NCI-H146 treated with DMSO at 0.1 percent for 48 hours (cell line): ENCODE data around the gene STT3B.

Source experiments
- DNase-seq: peaks from one replicate; lab custom pipeline; 2025; ENCODE audit not compliant: unreplicated experiment; lab: John Stamatoyannopoulos, UW

Gene STT3B

GRCh38 chr3:31636694-31637442 is 104.1 kb downstream of the STT3B start:
- no peak for DNase-seq

- no peak for DNase-seq
Measured at GRCh38 chr3:31639828-31640227, 107.1 kb downstream of the STT3B start.

GRCh38 chr3:31645256-31645655 is 112.5 kb downstream of the STT3B start:
- DNase-seq, result no peak

- DNase-seq, result no peak
Measured at GRCh38 chr3:31648286-31648968, 115.7 kb downstream of the STT3B start.

- no peak for DNase-seq
Measured at GRCh38 chr3:31652296-31652695, 119.6 kb downstream of the STT3B start.

- no peak for DNase-seq
Measured at GRCh38 chr3:31653464-31653863, 120.7 kb downstream of the STT3B start.

GRCh38 chr3:31654998-31655397 is 122.3 kb downstream of the STT3B start:
- no peak for DNase-seq

GRCh38 chr3:31659246-31659645 is 126.5 kb downstream of the STT3B start:
- DNase-seq, result no peak

- DNase-seq, result no peak
Measured at GRCh38 chr3:31661286-31661685, 128.6 kb downstream of the STT3B start.

- DNase-seq, result no peak
Measured at GRCh38 chr3:31661993-31662670, 129.4 kb downstream of the STT3B start.

GRCh38 chr3:31664031-31664430 is 131.3 kb downstream of the STT3B start:
- DNase-seq, result no peak

- DNase-seq, result no peak
Measured at GRCh38 chr3:31667582-31667981, 134.9 kb downstream of the STT3B start.

GRCh38 chr3:31668242-31668641 is 135.5 kb downstream of the STT3B start:
- no peak for DNase-seq

- DNase-seq, result no peak
Measured at GRCh38 chr3:31670136-31670535, 137.4 kb downstream of the STT3B start.

GRCh38 chr3:31670722-31671121 is 138.0 kb downstream of the STT3B start:
- DNase-seq, result no peak

- no peak for DNase-seq
Measured at GRCh38 chr3:31671451-31671850, 138.7 kb downstream of the STT3B start.

GRCh38 chr3:31671976-31672375 is 139.3 kb downstream of the STT3B start:
- DNase-seq, result no peak

- DNase-seq, result no peak
Measured at GRCh38 chr3:31673950-31674349, 141.2 kb downstream of the STT3B start.

GRCh38 chr3:31676556-31676955 is 143.8 kb downstream of the STT3B start:
- no peak for DNase-seq

GRCh38 chr3:31680072-31680870 is 147.5 kb downstream of the STT3B start:
- no peak for DNase-seq
